CD14-positive monocyte (primary cell): ENCODE data around the gene CAPZA1. TPM values are rescaled to one million over a fixed set of nuclear protein-coding genes. Genes with fewer than 3 reads are reported as not detected.

Source experiments
- DNase-seq, 3 donors: peaks; one replicate each; pipeline ENCODE4 v3.0.0-alpha.2; 2011 to 2022
- H2AFZ ChIP-seq: 2 replicates; pipeline ENCODE4 v1.6.0; 2012; ENCODE audit warnings: mild to moderate bottlenecking, low read depth, low read length, inconsistent platforms; ENCODE audit not compliant: insufficient read depth, poor library complexity, severe bottlenecking
- H3K27ac ChIP-seq, 2 donors: 1 replicate in 1 of 2; 2 replicates in 1 of 2; pipeline ENCODE4 v1.5.1; 2012 to 2013; ENCODE audit warnings: low read length in 2 of 2, control low read depth in 1 of 2, inconsistent platforms in 1 of 2, low read depth in 1 of 2, mild to moderate bottlenecking in 1 of 2
- H3K27me3 ChIP-seq, 2 donors: one replicate each; pipeline versions ENCODE4 v1.6.0 to v1.6.1; 2011 to 2013; ENCODE audit warnings: low read length in 2 of 2; ENCODE audit not compliant: control insufficient read depth in 2 of 2, insufficient read depth in 2 of 2
- H3K36me3 ChIP-seq, 2 donors: replicated peaks in 1 of 2; 1 replicate in 1 of 2; 2 replicates in 1 of 2; pipeline versions ENCODE4 v1.5.1 to v1.6.1; 2012 to 2013; ENCODE audit warnings: low read length in 2 of 2, control low read depth in 1 of 2, inconsistent platforms in 1 of 2, mild to moderate bottlenecking in 1 of 2; ENCODE audit not compliant: insufficient read depth in 2 of 2, control insufficient read depth in 1 of 2
- H3K4me1 ChIP-seq, 2 donors: 1 replicate in 1 of 2; 2 replicates in 1 of 2; pipeline versions ENCODE4 v1.5.1 to v1.6.1; 2012 to 2013; ENCODE audit warnings: low read length in 2 of 2, control low read depth in 1 of 2, inconsistent platforms in 1 of 2, mild to moderate bottlenecking in 1 of 2, moderate library complexity in 1 of 2; ENCODE audit not compliant: insufficient read depth in 2 of 2, control insufficient read depth in 1 of 2
- H3K4me2 ChIP-seq: replicated peaks from 2 replicates; pipeline ENCODE3; 2012; ENCODE audit warnings: low read length, moderate library complexity, mild to moderate bottlenecking; ENCODE audit not compliant: poor library complexity, severe bottlenecking; ENCODE audit errors: extremely low read depth
- H3K4me3 ChIP-seq, 3 experiments: fragments of 200-600 bp in 1 of 3; sonication (generic) in 1 of 3; replicated peaks in 1 of 3; 1 replicate in 2 of 3; 2 replicates in 1 of 3; pipeline ENCODE4 v1.5.1; 2011 to 2013; ENCODE audit warnings: low read length in 3 of 3, mild to moderate bottlenecking in 3 of 3, control low read depth in 2 of 3, low read depth in 2 of 3, inconsistent platforms in 1 of 3, moderate library complexity in 1 of 3
- H3K79me2 ChIP-seq: 2 replicates; pipeline ENCODE4 v1.6.0; 2012; ENCODE audit warnings: mild to moderate bottlenecking, control low read depth, inconsistent platforms, low read length, moderate library complexity; ENCODE audit not compliant: insufficient read depth
- H3K9ac ChIP-seq: 2 replicates; pipeline ENCODE4 v1.6.0; 2017; ENCODE audit warnings: low read length, mild to moderate bottlenecking; ENCODE audit not compliant: insufficient read depth, poor library complexity, severe bottlenecking
- H3K9me3 ChIP-seq, 2 donors: replicated peaks in 1 of 2; 1 replicate in 1 of 2; 2 replicates in 1 of 2; pipeline versions ENCODE4 v1.5.1 to v1.6.1; 2012 to 2013; ENCODE audit warnings: low read length in 2 of 2, control low read depth in 1 of 2; ENCODE audit not compliant: control insufficient read depth in 1 of 2, insufficient read depth in 1 of 2
- H4K20me1 ChIP-seq: 2 replicates; pipeline ENCODE4 v1.6.0; 2012; ENCODE audit warnings: mild to moderate bottlenecking, low read length, control low read depth, moderate library complexity; ENCODE audit not compliant: insufficient read depth
- H3K27ac Mint-ChIP-seq, 7 donors: one replicate each; pipeline ENCODE4 v1.8.0; 2020; ENCODE audit warnings: mild to moderate bottlenecking in 7 of 7, mixed read lengths in 7 of 7, moderate library complexity in 6 of 7, inconsistent platforms in 2 of 7
- H3K27me3 Mint-ChIP-seq, 3 donors: one replicate each; pipeline ENCODE4 v1.8.0; 2021 to 2022; ENCODE audit warnings: low read depth in 3 of 3, mild to moderate bottlenecking in 3 of 3, mixed read lengths in 3 of 3, moderate library complexity in 3 of 3, inconsistent platforms in 1 of 3
- H3K36me3 Mint-ChIP-seq, 2 donors: one replicate each; pipeline ENCODE4 v1.8.0; 2020; ENCODE audit warnings: mixed read lengths in 2 of 2, inconsistent platforms in 1 of 2, mild to moderate bottlenecking in 1 of 2
- H3K4me1 Mint-ChIP-seq: one replicate; pipeline ENCODE4 v1.8.0; 2020; ENCODE audit warnings: mild to moderate bottlenecking, mixed read lengths
- H3K4me3 Mint-ChIP-seq, 2 donors: one replicate each; pipeline ENCODE4 v1.8.0; 2020; ENCODE audit warnings: mild to moderate bottlenecking in 2 of 2, mixed read lengths in 2 of 2, moderate library complexity in 1 of 2
- H3K9me3 Mint-ChIP-seq, 7 donors: one replicate each; pipeline ENCODE4 v1.8.0; 2020 to 2022; ENCODE audit warnings: mixed read lengths in 7 of 7, mild to moderate bottlenecking in 6 of 7, moderate library complexity in 6 of 7, inconsistent platforms in 2 of 7
- WGBS: methylation state at CpG from one replicate; pipeline ENCODE4 v1.1.5; 2013; ENCODE audit warnings: missing lambda C conversion rate; ENCODE audit not compliant: insufficient coverage; 5-methylcytosine and 5-hydroxymethylcytosine counted together
- intact Hi-C, 2 donors: fragments of 100-400 bp; cut with micrococcal nuclease; formaldehyde crosslinking; loops; one replicate each; pipeline versions ENCODE4 v1.15.0 to v1.15.1; 2023
- polyA plus RNA-seq, 3 donors: library from polyadenylated mRNA; depleted of rRNA in 1 of 3; unstranded in 2 of 3; stranded (reverse) in 1 of 3; fragments of 300-500 nt in 2 of 3; fragments of >200 nt in 1 of 3; fragmentation: Illumina TruSeq in 2 of 3; gene quantifications; 1 replicate in 2 of 3; 2 replicates in 1 of 3; pipeline ENCODE4 v1.2.3, GENCODE V29; 2012 to 2021
- TF ChIP-seq, protein P1 (sequence below): fragments of 200-600 bp; IDR thresholded peaks from one replicate; pipeline ENCODE4 v1.8.0; 2022; ENCODE audit warnings: antibody characterized with exemption, mild to moderate bottlenecking

CAPZA1 gene
- polyA plus RNA-seq, 3 donors, result 93.4 to 357 (median 339) TPM

GRCh38 chr1:112707221-112708001, 87.8 kb downstream of the CAPZA1 start:
- H3K4me1 Mint-ChIP-seq, result peaks cover 32% of the 10 kb centered on the region
- Histone ChIP-seq H3K27ac (no peak overlapping the region), H3K4me1 (peaks cover 23 to 34% of the 10 kb centered on the region in 2 donors)

GRCh38 chr1:112708002-112708448, 88.4 kb downstream of the CAPZA1 start:
- Histone ChIP-seq H3K36me3 (no peaks in the 10 kb centered on the region), H3K4me1 (peaks cover 22 to 33% of the 10 kb centered on the region in 2 donors), H3K4me2 (no peak overlapping the region), H3K27ac (no peak overlapping the region), H3K27me3 (peaks cover 0 to 36% of the 10 kb centered on the region in 2 donors), H2AFZ (no peak overlapping the region), H3K4me3 (no peak overlapping the region), H3K9me3 (no peaks in the 10 kb centered on the region), H3K9ac (no peak overlapping the region), H3K79me2 (no peaks in the 10 kb centered on the region), H4K20me1 (no peaks in the 10 kb centered on the region)
- Mint-ChIP-seq H3K4me1 (peaks cover 30% of the 10 kb centered on the region), H3K4me3 (peak overlapping the region; percentile 69 to 80), H3K36me3 (peaks cover 3 to 4% of the 10 kb centered on the region in 2 donors), H3K27me3 (peaks cover 32 to 65% (median 36%) of the 10 kb centered on the region in 3 donors), H3K9me3 (peaks cover 0 to 2% (median 0%) of the 10 kb centered on the region in 7 donors), H3K27ac (no peak overlapping the region)
- WGBS, result 73% methylated on average over 3 of the region's 6 CpGs
- no peak for DNase-seq
- TF ChIP-seq, protein P1, sequence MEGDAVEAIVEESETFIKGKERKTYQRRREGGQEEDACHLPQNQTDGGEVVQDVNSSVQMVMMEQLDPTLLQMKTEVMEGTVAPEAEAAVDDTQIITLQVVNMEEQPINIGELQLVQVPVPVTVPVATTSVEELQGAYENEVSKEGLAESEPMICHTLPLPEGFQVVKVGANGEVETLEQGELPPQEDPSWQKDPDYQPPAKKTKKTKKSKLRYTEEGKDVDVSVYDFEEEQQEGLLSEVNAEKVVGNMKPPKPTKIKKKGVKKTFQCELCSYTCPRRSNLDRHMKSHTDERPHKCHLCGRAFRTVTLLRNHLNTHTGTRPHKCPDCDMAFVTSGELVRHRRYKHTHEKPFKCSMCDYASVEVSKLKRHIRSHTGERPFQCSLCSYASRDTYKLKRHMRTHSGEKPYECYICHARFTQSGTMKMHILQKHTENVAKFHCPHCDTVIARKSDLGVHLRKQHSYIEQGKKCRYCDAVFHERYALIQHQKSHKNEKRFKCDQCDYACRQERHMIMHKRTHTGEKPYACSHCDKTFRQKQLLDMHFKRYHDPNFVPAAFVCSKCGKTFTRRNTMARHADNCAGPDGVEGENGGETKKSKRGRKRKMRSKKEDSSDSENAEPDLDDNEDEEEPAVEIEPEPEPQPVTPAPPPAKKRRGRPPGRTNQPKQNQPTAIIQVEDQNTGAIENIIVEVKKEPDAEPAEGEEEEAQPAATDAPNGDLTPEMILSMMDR, result no peak
- intact Hi-C loops, result loop anchor here (2.0 to 10.0 kb wide), 5 partner anchors 36 to 337 kb away; partner anchors contain the start of genes MOV10 (in 1 of the 2) and WNT2B (in 1 of the 2)

More at GRCh38 chr1:112707221-112708001, 87.8 kb downstream of the CAPZA1 start:
- Histone ChIP-seq H2AFZ (peak overlapping the region; percentile 79), H3K36me3 (no peaks in the 10 kb centered on the region), H3K27me3 (peaks cover 0 to 36% of the 10 kb centered on the region in 2 donors), H3K4me2 (peak overlapping the region; percentile 90), H3K9me3 (no peaks in the 10 kb centered on the region), H3K9ac (peak overlapping the region; percentile 69), H3K79me2 (no peaks in the 10 kb centered on the region), H4K20me1 (no peaks in the 10 kb centered on the region), H3K4me3 (peak overlapping the region; percentile 41 to 79 (median 73))
- DNase-seq, result peak; percentile 47 to 75 (median 72)
- H3K36me3 Mint-ChIP-seq, result peaks cover 4 to 5% of the 10 kb centered on the region in 2 donors
- H3K4me3 Mint-ChIP-seq, result peak overlapping the region; percentile 69 to 80
- peaks cover 0 to 2% (median 0%) of the 10 kb centered on the region in 7 donors for H3K9me3 Mint-ChIP-seq
- peak overlapping the region in 2 of 7 donors; percentile 45 to 77 for H3K27ac Mint-ChIP-seq
- peaks cover 32 to 61% (median 33%) of the 10 kb centered on the region in 3 donors for H3K27me3 Mint-ChIP-seq
- intact Hi-C loops, result loop anchor here (2.0 to 10.0 kb wide), 5 partner anchors 35 to 337 kb away; partner anchors contain the start of genes MOV10 (in 1 of the 2) and WNT2B (in 1 of the 2)
- TF ChIP-seq, protein P1, result peak; percentile 94
- 4% methylated on average over 24 of the region's 42 CpGs for WGBS
